GM19239 (cell line): ENCODE measurements around the gene CCL1.
A peak's percentile ranks its signal among the peaks of the same experiment; 100 is the strongest.
"Not testable (repeated sequence)": the region's sequence is repeated elsewhere in the genome, so short reads cannot be mapped to it uniquely, and the experiment has no call there.

Experiments
- DNase-seq: peaks from one replicate; pipeline ENCODE4 v3.0.0; 2011; ENCODE audit warnings: low spot score; ENCODE audit not compliant: insufficient read length
- FAIRE-seq: peaks from 2 replicates; lab custom pipeline; 2011; peaks lifted over from hg19 to GRCh38; lab: Jason Lieb, UNC

CCL1 gene

DNA sequence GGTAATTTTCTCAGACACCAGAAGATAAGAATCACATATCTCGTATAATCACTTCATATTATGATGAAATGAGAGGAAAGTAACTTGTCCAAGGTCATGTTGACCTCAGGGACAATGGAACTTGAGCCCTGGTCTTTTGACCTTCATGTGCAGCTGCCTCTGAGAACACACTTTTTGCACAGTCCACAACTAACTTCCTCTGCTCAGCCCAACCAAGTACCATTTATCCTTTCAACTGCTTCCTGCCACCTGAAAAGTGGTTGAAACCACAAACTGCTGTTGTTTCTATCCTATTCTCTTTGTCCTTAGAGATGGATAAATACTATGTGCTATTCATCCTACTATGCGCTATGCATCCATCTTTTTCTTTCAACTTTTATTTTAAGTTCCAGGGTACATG is 2.3 kb upstream of the CCL1 start:
- no peak for DNase-seq
- no peak for FAIRE-seq

DNA sequence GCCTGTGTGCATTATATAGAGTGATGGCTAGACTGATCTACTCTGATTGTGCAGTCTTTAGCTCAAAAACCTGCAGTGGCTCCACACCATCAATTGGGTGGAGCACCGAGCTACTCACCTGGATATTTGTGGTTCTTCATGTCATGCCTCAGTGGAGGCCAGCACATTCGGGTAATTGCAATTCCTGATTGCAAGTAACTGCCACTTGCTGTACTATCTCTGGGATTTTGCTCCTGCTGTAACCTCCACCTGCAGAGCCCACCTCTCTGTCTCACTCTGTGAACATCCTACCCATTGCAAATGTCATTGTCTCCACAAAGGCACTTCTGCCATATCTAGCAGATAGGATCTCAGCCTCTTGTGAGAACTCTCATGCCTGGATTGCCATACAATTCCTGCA is 1.7 kb upstream of the CCL1 start:
- DNase-seq (no peak), FAIRE-seq (no peak)

DNA sequence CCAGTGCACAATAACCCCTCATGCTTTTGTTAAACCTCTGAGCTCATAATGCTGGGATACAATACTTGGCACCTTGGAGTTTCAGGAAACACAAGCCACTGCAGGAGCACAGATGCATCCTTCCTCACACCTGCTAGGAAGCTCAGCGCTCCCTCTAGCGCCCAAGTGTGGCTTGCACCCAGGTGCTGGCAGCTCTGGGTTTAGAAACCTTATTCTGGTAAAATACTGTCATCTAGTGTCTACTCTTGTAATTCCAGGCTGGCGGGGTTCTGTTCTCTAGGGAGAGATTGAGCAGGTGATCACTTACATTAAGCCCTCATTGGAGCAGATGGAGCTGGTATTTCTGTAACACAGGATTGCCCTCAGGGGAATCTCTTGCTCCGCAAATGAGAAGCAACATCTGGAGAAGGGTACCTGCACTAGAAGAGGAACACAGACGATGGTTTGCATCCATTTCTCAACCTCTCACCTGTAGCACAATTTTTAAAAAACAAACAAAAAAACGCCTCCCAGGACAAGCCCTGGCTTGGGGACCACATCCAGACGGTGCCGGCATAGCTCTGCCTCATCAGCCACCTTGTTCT is 1.5 kb downstream of the CCL1 start:
- peak; percentile 54 for DNase-seq
- peak; percentile 98 for FAIRE-seq

DNA sequence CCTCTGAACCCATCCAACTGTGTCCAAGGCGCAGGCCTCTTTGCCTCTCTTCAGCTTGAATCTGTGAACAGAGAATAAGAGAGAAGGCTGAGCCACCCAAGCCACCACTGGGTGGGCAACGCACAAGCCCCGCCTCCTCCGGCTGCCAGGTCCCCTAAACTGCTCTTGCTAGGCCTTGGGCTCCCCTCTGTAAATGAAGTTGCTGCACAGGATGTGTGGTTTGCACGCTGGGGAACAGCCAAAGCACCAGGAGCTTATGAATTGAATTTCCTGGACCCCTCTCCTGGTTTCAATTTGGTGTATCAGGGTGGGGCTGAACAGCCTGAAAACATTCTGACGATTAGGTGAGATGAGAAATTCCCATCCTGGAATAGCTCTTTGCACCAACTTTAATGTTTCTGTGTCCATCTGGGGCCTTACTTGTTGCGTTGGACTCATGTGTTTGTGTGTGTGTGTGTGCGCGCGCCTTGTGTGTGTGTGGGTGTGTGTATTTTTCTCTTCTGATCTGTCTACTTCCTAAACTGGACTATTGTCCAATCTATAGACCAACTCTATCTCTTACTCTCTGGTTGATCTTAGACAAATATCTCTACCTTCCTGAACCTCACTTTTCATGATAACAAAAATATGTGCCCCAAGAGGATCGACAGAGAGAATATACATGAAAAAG is 2.3 kb downstream of the CCL1 start:
- no peak for DNase-seq
- FAIRE-seq, result no peak

DNA sequence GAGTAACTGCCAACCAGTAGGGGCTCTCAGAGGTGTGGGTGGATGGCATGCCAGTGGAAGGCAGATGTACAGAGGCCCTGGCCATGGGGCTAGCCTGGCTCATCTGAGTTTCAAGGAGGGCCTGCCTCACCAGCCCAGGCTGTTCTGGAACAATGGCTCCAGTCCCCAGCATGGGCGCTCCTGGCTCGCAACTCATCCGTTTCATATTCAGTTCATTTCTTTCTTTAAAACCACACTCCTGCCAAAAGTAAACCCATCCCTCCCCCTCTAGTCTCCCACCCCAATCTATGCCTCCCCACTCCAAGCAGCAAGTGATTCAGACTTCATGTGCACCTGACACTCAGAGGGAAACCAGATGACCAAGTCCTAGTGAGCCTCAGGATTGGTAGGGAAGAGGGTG is 4.4 kb downstream of the CCL1 start:
- no peak for FAIRE-seq
- DNase-seq, result no peak

DNA sequence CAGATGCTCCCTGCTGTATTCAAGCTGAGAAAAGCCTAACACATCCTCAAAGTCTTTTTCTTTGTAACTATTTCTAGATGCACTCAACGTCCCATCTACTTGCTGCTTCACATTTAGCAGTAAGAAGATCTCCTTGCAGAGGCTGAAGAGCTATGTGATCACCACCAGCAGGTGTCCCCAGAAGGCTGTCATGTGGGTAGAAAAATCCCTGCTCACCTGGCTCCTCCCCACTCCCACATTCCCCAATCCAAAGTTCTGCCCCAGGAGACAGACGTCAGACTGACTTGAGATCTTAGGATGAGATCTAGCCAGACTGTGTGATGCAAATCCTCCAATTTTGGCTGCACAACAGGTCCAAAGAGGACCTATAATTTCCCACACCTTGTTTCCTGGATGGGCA is 5.6 kb downstream of the CCL1 start:
- FAIRE-seq, result no peak
- DNase-seq, result no peak

DNA sequence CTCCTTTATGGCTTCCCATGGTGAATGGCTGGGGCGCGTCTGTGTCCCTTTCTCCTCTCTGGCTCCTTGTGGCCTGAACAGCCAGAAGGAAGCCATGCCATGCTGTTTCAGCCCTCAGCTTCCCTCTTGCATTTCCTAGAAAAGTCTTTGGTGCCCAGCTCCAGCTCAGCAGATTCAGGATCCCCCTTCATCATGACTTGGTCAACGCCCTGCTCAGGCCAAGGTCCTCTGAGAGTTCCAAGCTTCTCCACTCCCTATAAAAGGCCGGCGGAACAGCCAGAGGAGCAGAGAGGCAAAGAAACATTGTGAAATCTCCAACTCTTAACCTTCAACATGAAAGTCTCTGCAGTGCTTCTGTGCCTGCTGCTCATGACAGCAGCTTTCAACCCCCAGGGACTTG is 6.8 kb downstream of the CCL1 start, which contains the start of gene CCL13:
Gene CCL13 (plus strand): TSS at position 287 of the 400 bp plus-strand sequence. CDS start 47 bp downstream, at position 334.
- no peak for FAIRE-seq
- no peak for DNase-seq

DNA sequence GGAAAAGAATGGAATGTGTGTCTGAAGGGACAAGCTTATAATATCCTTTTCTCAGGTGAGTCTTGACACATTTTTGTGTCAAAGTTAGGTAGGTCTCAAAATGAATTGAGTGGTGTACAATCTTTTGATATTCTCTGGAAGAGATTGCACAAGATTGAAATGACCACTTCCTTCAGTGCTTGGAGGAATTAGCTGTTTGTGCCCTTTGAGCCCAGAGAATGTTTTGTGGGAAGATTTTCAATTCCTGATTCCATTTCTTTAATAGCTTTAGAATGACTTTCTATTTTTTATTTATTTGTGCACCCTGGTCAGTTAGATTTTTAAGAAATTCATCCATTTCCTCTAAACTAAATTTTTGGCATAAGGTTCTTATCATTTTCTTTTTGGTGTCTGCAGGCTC is 8.4 kb downstream of the CCL1 start:
- FAIRE-seq (no peak), DNase-seq (no peak)

DNA sequence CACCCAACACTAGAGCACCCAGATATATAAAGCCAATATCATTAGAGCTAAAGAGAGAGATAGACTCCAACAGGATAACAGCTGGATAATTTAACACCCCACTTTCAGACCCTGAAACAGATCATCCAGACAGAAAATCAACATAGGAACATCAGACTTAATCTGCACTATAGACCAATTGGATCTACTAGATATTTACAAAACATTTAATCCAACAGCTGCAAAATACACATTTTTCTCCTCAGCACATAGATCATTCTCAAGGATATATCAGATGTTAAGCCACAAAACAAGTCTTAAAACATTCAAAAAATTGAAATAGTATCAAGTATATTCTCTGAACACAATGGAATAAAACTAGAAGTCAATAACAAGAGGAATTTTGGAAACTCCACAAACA is 10.8 kb downstream of the CCL1 start:
- no peak for FAIRE-seq
- no peak for DNase-seq

DNA sequence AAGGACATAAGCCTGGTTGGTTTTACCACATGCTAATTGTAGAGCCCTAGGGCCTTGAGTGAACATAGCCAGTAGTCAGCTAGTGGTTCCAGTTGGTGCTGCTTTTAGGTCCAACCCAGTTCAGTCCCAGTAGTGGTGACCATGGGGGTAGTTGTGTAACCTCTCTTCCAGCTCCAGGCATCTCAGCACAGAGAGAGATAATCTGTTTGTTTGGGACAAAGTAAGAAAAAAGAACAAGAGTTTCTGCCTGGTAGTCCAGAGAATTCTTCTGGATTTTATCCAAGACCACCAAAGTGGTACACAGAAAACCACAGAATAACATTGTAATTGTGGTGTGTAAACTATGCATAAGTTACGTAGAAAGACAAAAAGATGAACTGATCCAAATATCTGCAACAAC is 11.9 kb downstream of the CCL1 start:
- no peak for DNase-seq
- no peak for FAIRE-seq

DNA sequence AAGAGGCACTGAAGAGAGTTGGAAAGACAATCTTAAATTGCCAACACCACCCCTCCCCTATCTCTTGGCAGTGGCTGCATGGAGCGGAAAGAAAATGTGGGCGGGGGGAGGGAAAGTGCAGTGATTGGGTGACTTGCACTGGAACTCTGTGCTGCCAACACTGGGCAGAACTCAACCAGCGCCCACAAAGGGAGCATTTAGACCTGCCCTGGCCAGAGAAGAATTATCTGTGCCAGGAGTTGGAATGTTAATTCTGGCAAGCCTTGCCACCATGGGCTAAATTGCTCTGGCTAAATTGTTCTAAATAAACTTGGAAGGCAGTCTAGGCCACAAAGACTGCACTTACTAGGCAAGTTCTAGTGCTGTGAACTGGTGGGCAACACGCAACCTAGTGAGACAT is 13.3 kb downstream of the CCL1 start:
- no peak for DNase-seq
- no peak for FAIRE-seq

DNA sequence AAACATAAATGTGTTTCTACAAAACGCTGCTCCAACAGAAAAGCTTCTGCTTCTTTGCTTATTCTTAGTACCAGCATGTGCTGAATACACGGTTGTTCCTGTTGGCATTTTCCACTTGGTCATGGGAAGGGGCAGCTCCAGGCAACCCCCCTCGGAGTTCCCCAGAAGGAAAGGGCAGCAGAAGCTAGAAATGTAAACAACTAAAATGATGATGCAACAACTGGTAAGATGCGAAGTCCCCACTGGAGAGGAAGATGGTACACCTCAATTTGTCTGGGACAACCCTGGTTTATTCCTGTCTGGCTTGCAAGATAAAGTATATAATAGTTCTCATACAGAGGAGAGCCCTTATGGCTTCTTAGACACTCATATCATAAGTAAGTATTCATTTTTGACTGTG is 16.0 kb downstream of the CCL1 start:
- no peak for DNase-seq
- FAIRE-seq, result no peak

DNA sequence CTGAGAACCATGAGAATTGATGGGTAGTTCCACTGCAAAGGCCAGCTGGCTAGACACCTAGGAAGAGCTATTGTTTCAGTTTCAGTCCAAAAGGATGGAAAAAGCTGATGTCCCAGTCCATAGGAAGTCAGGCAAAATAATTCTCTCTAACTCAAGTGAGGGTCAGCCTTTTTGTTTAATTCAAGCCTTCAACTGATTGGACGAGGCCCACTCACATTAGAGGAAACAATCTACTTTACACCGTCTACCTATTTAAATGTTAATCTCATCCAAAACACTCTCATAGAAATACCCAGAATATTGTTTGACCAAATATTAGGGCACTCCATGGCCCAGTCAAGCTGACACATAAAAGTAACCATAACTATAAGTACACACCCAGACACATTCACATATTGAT is 21.1 kb downstream of the CCL1 start:
- FAIRE-seq, result no peak
- no peak for DNase-seq

DNA sequence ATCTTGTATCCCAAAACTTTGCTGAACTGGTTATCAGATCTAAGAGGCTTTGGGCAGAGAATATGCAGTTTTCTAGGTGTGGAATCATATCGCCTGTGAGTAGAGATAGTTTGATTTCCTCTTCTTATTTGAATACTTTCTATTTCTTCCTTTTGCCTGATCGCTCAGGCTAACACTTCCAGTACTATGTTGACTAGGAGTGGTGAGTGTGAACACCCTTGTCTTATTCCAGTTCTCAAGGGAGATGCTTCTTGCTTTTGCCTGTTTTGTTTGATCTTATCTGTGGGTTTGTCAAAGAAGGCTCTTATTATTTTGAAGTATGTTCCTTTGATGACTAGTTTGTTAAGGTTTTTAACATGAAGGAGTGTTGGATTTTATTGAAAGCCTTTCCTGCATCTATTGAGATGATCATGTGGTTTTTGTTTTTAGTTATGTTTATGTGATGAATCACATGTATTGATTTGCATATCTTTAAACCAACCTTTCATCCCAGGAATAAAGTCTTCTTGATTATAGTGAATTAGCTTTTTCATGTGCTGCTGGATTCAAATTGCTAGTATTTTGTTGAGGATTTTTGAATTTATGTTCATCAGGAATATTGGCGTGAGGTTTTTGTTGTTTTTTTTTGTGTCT is 23.8 kb downstream of the CCL1 start:
- FAIRE-seq, result no peak

DNA sequence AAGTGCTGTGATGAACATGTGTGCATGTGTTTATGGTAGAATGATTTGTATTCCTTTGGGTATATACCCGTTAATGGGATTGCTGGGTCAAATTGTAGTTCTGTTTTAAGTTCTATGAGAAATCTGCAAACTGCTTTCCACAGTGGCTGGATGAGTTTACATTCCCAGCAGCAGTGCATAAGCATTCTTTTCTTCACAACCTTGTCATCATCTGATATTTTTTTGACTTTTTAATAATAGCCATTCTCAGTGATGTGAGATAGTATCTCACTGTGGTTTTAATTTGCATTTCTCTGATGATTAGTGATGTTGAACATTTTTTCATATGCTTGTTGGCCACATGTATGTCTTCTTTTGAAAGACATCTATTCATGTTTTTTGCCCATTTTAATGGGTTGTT is 25.3 kb downstream of the CCL1 start:
- no peak for DNase-seq
- FAIRE-seq, result no peak

More for the DNA sequence above, 23.8 kb downstream of the CCL1 start:
- DNase-seq, result no peak

DNA sequence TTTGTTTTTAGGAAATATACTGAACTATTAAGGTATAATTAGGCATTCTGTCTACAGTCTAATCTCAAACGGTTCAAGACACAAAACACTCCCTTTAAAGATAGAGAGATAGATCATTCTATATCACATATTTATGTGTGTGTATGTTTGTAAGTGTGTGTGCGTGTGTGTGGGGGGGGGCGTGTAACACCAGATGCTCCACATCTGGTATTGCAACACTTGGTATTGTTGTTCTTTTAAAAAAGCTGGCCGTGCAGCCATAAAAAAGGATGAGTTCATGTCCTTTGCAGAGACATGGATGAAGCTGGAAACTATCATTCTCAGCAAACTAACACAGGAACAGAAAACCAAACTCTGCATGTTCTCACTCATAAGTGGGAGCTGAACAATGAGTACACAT is 35.5 kb downstream of the CCL1 start:
- not testable (repeated sequence) for FAIRE-seq, DNase-seq

DNA sequence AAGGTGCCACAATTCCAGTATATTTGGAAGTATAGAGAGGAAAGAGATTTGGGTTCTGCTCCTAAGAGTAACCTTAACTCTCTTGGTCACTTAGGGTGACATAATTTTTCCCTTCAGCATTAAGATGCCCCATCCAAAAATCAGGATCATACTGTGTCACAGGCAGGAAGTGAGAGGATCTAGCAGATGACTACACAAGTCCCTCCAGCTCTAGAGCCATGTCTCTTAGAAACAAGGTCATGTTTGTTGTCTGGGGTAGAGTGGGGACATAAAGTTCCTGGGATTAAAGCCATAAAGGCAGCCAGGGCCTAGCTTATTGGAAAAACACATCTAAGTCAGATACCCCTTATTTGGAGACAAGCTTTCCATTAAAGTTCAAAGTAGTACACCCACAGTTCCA is 41.1 kb downstream of the CCL1 start:
- FAIRE-seq (no peak), DNase-seq (no peak)

DNA sequence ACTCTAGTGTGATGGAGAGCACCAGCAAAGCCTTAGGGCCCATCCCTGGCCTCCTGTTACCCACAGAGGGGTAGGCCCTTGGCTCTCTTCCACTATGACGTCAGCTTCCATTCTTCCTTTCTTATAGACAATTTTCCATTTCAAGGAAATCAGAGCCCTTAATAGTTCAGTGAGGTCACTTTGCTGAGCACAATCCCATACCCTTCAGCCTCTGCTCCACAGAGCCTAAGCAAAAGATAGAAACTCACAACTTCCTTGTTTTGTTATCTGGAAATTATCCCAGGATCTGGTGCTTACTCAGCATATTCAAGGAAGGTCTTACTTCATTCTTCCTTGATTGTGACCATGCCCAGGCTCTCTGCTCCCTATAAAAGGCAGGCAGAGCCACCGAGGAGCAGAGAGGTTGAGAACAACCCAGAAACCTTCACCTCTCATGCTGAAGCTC is 44.0 kb downstream of the CCL1 start, which contains the start of gene CCL8:
Gene CCL8 (plus strand): TSS at position 397 of the 445 bp plus-strand sequence. CDS start 67 bp downstream, outside the sequence.
- no peak for DNase-seq
- no peak for FAIRE-seq

DNA sequence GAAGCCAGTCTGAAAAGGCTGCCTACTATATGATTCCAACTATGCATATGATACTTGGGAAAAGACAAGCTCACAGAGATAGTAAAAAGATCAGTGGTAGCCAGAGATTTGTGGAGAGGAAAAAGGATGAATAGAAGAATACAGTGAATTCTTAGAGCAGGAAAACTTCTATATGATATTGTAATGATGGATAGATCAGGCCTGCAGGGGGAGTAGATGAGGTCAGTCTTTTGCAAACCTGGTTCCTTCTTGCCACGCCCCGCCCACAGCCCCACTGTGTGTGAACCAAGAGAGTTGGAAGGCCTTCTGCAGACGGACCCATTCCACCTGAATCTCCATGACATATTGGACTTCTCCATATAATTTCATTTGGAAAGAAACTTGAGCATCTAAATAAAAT is 44.6 kb downstream of the CCL1 start:
- FAIRE-seq (no peak), DNase-seq (no peak)

DNA sequence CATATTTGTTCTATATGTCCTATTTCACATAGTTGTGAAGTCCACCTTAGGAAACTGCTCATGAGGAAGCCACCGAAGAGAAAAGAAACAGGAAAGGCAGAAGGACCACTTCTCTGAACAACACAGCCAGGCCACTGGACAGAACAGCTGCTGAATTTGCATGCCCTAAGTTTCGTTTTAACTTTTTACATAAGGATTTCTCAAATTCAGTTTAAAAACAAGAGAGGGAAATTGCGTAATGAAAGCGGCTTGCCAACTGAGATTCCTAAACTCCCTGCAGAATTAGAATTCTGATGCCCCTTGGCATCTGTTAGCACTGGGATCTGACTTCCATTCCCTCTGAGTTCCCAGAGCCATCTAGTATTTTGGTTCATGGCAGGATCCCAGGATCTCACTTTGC is 48.8 kb downstream of the CCL1 start:
- no peak for DNase-seq
- FAIRE-seq, result peak; percentile 76

DNA sequence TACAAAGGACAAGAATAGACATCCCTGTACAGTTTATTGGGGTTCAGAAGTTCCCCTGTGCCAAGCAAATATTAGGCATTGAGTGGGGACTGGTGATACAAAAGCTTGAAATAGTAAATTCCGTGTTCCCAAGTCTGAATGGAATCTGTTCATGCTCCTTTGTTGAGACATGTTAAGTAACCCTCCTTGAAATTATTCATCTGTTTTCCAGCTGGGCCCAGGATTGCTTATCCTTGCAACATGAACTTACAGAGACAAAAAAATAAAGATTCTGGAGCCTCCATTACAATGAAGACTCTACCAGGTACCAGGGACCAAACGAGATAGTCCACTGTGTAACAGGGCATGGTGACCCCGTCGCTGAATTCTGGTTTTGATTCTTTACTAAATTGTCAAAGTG is 49.9 kb downstream of the CCL1 start:
- no peak for DNase-seq
- no peak for FAIRE-seq

DNA sequence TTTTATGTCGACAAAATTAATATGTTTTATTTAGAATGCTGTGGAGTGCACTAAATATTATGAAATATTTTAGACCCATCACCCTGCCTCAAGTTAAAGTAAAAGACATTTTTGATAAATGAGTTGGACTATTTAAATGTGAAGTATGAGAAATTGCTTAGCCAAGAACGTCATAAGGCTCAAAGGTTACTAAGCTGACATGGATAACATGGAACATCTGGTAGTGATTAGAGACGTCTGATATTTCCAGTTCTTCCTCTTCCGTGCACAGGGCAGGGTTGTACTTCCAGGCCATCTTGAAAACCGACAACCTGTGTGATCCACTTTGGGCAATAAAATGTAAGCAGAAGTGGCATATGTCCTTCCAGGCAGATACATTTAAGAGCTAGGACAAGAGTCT is 51.0 kb downstream of the CCL1 start:
- FAIRE-seq (no peak), DNase-seq (no peak)
